Stimulated activated CD4-positive, alpha-beta T cell treated with anti-CD3 and anti-CD28 coated beads, Interleukin-4, amount 100 ng/mL, for 48 hours (primary cell): ENCODE data around the gene AKR1D1.
"Not testable (repeated sequence)": the region's sequence is repeated elsewhere in the genome, so short reads cannot be mapped to it uniquely, and the experiment has no call there.

Experiments
- DNase-seq, 2 donors: peaks; one replicate each; pipeline ENCODE4 v3.0.0-alpha.2; 2020; ENCODE audit warnings: low read depth in 2 of 2

The AKR1D1 gene, protein sequence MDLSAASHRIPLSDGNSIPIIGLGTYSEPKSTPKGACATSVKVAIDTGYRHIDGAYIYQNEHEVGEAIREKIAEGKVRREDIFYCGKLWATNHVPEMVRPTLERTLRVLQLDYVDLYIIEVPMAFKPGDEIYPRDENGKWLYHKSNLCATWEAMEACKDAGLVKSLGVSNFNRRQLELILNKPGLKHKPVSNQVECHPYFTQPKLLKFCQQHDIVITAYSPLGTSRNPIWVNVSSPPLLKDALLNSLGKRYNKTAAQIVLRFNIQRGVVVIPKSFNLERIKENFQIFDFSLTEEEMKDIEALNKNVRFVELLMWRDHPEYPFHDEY

DNA sequence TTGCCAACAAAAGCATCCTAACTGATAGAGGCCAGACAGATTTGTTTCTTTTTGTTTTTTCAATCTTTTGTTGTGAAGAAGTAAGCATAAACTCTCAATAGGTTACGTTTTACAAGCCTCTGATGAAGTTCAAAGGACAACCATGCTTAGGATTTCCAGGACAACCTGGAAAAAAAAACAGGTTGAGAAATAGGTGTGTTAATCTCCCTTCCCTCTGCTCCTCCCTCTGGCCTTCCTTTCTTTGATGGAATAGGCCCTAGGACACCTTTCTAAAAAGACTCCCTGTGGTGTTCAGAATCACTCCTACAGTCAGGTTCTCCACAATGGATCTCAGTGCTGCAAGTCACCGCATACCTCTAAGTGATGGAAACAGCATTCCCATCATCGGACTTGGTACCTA, at the start of gene AKR1D1:
Gene AKR1D1, plus strand, starts transcription at position 264 of the 400 bp plus-strand sequence. Its CDS starts 60 bp downstream, at position 324.
- no peak for DNase-seq

- no peak for DNase-seq
Measured at GRCh38 chr7:138027100-138027499, 49.2 kb upstream of the AKR1D1 start.

GRCh38 chr7:138029126-138029525, 47.1 kb upstream of the AKR1D1 start:
- no peak for DNase-seq

DNA sequence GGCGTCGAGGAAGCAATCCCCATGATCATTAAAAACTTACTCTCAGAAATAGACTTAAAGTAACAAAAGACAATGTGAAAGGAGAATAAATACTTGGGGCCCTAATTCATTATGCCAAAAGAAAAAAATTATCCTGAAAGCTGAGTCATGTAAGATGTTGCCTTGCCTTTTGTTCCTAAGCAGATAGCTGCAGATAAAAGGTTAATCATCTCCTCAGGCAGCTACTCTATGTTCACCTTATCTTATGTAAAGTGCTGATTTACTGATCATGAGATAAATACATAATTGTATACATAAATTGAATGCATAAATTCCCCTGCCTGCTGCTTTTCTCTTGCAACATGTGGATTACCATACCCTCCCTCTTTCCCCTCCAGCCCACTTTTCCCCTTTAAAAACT, 46.3 kb upstream of the AKR1D1 start:
- DNase-seq, result no peak

- DNase-seq, result no peak
Measured at GRCh38 chr7:138030679-138031351, 45.4 kb upstream of the AKR1D1 start.

GRCh38 chr7:138032186-138032585, 44.1 kb upstream of the AKR1D1 start:
- no peak for DNase-seq

DNA sequence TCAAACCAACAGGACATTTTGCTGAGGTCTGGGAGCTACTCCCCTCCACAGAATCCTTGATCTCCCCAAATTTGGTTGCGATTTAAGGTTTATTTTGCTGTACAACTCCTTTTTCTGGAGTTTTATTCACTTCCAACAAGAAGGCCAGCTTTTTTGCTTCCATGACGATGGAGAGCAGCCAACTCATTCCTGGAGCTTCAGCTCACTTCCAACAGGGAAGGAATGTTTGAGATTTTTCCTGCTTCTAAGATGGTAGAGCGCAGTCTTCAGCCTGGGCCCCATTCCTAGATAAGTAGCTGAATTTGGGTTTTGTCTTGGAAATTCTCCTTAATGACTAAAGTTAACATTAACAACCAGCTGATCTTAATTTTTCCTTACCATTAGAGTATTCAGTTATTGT, 43.5 kb upstream of the AKR1D1 start:
- DNase-seq, result no peak

DNA sequence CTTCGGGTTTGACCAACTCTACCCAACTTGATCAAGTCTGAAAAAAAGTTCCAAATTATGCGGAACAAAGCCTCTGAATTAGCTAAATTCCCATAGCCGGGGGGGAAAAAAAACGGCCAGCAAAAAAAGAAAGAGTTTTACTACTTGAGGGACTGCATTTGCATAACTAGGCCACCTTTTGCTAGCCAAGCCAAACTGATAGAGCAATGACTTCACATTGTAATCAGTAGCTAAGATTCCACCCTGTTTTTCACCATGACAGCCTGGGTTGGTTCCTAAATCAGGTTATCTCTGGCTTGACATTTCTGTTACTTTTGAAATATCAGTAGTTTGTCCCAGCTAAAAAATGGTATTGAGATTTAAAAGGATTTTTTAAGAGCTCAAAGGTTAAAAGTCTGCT, 43.0 kb upstream of the AKR1D1 start:
- DNase-seq, result no peak

DNA sequence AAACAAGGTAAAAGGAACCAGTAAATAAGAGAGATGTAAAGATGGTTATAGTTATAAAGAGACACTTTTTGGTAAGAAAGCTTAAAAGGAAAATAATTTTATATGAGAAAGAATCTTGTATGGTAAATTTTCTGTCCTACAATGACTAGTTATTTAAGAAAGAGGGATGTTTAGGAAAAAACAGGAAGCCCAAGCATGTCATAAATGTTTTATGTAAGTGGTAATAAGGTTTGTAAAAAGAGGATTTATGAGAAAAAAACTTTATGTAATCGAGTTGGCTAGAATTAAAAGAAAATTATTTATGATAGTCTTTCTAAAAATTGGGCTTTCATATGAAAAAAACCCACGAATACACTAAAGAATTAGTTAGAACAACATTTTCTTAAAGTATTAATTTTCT, 40.1 kb upstream of the AKR1D1 start:
- no peak for DNase-seq

- DNase-seq, result not testable (repeated sequence)
Measured at GRCh38 chr7:138040063-138040462, 36.2 kb upstream of the AKR1D1 start.

- DNase-seq, result no peak
Measured at GRCh38 chr7:138044897-138045296, 31.4 kb upstream of the AKR1D1 start.

DNA sequence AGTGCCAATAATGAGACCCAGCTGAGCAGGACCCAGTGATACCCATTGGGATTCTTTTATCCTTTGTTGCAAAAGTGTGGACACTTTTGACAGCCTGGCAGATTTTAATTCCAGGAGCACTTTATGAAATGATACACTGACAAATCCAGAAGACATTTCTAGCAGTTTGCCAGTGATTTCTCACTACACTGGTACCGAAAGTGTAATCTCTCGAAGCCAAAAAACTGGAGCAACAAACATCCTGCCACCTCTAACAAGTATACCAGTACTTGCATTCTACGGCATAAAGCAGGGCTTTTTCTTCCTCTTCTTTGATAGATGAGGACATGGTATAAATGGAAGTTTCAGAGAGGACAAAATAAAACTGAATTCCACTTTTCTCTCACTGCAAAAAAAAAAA, 28.4 kb upstream of the AKR1D1 start:
- DNase-seq, result no peak

DNA sequence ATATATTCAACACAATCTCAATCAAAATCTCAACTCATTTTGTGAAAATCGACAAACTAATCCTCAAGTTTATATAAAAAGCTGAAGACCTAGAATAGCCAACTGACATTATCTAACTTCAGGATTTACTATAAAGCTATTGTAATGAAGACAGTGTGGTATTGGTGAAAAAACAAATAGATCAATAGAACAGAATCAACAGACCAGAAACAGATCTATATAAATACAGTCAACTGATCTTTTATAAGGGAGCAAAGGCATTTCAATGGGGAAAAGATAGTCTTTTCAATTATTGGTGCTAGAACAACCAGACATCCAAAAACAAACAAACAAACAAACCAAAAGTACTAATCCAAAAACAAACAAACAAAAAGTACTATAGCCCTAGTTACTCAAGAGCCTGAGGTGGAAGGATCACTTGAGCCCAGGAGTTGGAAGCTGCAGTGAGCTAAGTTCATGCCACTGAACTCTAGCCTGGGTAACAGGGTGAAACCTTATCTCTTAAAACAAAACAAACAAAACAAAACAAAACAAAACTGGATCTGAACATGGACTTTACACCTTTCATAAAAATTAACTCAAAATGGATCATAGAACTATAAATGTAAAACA, 26.6 kb upstream of the AKR1D1 start:
- no peak for DNase-seq

GRCh38 chr7:138051712-138052247, 24.5 kb upstream of the AKR1D1 start:
- DNase-seq, result not testable (repeated sequence)

GRCh38 chr7:138052696-138053095, 23.6 kb upstream of the AKR1D1 start:
- no peak for DNase-seq

DNA sequence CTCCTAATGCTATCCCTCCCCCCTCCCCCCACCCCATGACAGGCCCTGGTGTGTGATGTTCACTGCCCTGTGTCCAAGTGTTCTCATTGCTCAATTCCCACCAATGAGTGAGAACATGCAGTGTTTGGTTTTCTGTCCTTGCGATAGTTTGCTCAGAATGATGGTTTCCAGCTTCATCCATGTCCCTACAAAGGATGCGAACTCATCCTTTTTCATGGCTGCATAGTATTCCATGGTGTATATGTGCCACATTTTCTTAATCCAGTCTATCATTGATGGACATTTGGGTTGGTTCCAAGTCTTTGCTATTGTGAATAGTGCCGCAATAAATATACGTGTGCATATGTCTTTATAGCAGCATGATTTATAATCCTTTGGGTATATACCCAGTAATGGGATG, 20.6 kb upstream of the AKR1D1 start:
- DNase-seq, result not testable (repeated sequence)

DNA sequence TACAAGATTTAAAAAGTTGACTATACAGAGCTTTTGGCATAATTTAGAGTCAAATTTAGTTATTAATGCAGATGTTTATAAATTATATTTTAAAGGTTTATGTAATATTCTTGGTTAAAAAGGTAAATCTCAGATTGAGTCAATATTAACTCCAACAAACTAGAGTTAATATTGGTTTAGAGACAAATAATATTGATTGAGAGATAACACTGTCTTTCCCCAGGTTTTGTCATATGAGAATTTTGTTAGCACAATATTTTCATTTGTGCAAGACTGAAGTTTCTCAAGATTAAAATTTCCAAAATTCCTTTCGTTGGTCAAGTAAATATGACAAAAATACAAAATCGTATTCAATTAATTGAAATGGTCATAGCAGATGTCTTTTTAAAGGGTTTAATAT, 12.9 kb upstream of the AKR1D1 start:
- no peak for DNase-seq

GRCh38 chr7:138064856-138065357, 11.4 kb upstream of the AKR1D1 start:
- no peak for DNase-seq

DNA sequence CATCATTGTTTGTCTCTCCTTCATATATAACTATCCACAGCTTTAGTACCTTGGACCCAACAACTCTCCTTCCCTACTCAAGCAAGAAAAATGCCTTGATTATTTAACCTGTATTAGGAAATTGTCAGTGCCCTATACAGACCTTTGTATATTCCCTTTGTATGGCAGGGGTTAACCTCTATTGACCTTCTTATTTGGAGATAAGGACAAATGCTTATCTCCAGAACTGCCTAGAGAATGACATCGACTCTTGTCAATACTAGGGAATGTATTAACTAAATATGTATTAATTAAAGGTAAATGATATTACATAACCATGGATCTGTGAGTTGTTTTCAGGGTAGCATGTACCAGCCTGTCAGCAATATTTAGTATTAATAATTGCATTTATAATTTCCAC, 10.4 kb upstream of the AKR1D1 start:
- DNase-seq, result no peak

DNA sequence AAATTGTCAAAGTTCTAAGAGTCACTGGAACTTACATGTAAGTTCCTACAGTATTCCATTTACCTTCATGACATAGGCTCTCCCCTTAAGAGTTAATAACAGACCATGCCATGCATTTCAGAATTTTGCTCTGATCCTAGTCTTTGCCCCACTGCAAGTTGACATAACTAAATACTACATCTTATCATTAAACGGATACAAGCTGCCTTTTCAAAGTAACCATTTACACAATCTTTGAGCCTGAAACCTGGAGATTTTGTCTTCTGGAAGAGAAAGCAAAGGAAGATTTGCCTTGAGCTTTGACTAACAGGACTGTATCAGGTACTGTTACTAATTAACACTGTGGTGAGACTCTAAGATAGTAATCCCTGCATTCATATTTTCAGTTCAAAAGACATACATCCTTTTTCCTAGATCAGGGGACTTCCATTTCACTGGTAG, 9.3 kb upstream of the AKR1D1 start:
- DNase-seq, result no peak

GRCh38 chr7:138067774-138068173, 8.5 kb upstream of the AKR1D1 start:
- no peak for DNase-seq

- no peak for DNase-seq
Measured at GRCh38 chr7:138070908-138071307, 5.4 kb upstream of the AKR1D1 start.
